Hematopoietic multipotent progenitor cell treated with erythropoietin and hydrocortisone succinate and interleukin-3 and kit ligand, for 15 days (in vitro differentiated cells): Measurements from ENCODE around the gene SYT6.

ENCODE experiments used
- DNase-seq: peaks from one replicate; pipeline ENCODE4 v3.0.0-alpha.2; 2015; ENCODE audit warnings: low spot score

Gene SYT6

GRCh38 chr1:114092186-114093062 is 61.2 kb downstream of the SYT6 start:
- no peak for DNase-seq

GRCh38 chr1:114091711-114092110 is 62.0 kb downstream of the SYT6 start:
- DNase-seq: no peak

GRCh38 chr1:114090738-114091505 is 62.7 kb downstream of the SYT6 start:
- DNase-seq: no peak

- DNase-seq: no peak
Observed at GRCh38 chr1:114089502-114090138, 64.0 kb downstream of the SYT6 start.

- DNase-seq: no peak
Observed at GRCh38 chr1:114088392-114089299, 65.0 kb downstream of the SYT6 start.

DNA sequence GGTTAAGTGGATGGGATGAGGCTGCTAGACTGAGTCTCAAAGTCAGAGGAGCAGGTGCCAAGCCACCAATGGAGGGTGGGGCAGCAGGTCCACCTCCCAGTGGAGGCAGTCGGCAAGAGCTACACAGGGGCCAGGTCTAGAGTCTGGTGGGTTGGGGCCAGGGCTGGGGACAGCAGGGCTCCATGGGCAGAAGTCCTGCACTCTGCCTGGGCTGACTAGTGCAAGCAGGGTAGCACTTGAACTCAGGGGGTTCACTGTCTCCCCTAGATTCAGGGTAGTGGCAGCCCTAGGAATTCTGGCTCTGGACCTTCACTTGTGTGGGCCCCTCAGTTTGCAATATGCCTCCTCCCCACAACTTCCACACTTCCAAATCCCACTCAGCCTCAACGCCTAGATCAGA is 66.2 kb downstream of the SYT6 start:
- no peak for DNase-seq

- no peak for DNase-seq
Observed at GRCh38 chr1:114086601-114087368, 66.9 kb downstream of the SYT6 start.

DNA sequence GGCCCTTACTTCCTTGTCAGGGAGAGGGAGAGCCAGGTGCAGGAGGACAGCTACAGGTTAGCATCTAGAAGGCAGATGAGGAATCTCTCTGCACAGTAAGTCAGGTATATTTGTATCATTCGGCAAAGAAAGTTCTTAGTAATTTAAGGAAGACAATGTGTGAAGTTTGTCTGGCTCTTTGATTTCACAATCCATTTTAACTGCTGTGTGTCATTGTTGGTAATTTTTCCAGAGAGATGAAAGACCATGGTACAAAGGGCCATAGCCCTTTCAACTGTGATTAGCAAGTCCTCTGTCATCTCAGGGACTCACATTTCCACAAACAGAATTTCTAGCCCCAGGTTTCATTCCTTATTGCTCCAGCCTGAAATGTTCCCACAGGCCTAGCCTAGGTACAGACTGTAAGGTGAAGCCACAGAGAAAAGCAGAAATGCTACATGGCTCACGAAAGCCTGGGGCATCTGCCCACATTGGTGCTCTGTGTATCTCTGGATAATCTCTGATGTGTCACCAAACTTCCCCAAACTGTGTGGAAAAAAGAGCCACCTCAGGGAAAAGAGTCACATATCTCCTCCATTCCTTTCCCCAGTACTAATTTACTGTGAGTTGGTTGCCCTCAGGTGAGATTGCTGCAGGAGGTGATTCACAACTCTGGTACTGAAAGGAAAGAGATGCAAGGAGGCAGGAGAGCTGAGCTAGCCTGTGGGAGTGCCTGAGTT is 70.6 kb downstream of the SYT6 start:
- DNase-seq: no peak

DNA sequence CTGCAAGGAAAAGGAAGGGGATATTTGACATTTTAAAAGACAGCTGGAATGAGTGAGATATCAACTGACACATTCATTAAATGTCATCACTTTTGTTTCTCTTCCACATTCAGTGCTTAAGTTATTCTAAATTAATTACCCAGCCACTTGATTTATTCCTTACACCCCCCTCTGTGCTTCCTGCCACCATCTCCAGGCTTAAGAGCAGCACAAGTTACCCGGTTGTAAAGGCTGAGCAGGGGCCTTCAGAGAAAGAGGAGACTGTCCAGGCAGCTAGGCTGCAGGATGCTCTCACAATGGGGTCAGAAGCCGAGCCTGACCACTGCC is 71.4 kb downstream of the SYT6 start:
- no peak for DNase-seq

GRCh38 chr1:114081437-114082303 is 72.0 kb downstream of the SYT6 start:
- no peak for DNase-seq

GRCh38 chr1:114080511-114081436 is 72.9 kb downstream of the SYT6 start:
- DNase-seq: peak; percentile 50

DNA sequence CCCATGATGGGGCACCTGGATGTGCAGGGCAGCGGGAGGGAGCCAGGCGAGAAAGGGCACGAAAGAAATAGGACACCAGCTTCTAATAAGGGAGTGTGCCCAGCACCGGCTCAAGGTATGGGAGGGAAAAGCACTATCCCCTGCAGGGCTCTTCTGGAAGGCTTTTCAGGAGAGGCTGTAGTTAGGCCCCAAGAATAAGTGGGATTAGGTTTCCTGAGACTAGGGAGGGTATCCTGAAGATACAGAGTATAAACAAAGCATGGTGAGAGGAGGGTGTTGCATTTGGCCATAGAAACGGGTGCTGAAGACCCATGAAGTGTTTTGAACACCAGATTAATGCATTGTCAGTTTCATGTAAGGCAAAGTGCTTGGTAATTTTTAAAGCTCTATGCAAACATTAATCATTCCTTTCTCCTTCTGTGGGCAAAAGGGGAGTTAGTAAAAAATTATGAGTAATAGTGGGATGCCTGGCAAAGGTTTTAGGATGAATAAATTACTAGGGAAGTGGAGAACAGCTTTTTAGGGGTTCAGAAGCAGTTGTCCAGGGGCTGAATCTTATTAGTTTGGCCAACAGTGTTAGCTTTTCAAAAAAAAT is 74.0 kb downstream of the SYT6 start:
- no peak for DNase-seq

GRCh38 chr1:114078116-114078515 is 75.6 kb downstream of the SYT6 start:
- peak; percentile 71 for DNase-seq

GRCh38 chr1:114077188-114077587 is 76.5 kb downstream of the SYT6 start:
- DNase-seq: no peak

DNA sequence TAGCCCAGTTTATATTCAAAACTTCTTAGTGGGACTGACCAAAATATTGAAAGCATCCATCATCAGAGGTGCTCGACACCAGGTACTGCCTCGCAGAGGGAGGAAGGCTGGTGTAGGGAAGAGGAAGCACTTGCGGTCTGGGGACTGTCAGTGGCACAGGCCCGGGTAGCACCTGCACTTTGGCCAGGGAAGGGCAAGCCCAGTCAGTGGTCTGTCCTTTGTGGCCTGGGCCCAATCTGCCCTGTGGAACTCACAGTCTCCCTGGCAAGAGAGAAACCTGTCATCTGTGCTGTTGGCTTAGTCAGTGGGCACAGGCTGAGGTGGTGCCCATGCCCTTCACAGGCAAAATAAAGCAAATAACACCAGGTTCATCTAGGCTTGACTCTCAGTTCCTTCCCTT is 77.4 kb downstream of the SYT6 start:
- no peak for DNase-seq

DNA sequence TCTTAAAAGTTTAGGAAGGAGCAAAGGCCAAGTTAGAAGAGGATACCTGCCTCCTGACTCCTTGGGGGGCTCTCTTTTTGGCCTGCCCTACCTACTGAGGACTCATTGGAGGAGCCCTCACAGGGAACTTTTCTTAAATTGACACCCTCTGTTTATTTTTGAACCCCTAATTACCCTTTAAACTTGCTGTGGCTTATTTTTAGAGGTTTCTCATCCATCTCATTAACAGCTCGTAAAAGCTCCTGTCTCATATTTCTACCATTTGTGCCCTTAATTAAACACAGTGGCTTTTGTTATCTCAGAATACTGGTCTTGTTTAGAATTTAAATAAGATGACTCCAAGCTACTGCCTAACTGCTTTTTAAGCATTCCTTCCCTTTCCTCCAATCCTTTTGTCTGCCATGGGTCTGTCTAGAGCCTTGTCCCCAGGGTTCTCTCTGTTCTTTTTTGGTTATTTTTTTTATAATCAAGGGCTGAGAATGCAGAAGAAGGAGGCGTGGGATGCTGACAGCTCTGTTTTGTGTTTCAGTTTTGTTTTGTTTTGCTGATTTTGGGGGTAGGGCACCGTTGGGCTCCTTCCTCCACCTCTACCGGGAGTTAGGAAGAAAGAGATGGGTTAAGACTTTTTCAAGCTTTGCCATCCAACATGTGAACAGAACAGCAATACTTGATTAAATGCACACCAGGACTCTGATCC is 78.0 kb downstream of the SYT6 start:
- no peak for DNase-seq

DNA sequence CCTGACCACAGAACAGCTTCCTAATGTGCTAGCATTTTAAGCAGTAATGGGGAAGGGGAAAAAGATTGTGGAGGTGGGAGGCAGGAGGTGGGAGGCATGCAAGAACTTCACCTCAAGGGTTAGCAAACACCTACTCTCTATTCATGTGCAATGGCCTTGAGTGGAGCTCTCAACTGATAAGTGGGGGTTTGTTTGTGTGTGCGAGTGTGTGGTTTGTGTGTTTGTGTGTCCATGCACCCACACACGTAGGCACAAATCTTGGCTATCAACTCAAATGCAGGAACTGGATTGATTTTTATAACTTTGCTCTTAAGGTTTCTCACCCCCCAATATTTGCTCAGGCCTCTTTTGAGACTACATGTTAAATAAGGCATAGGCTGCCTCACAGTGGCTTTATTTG is 78.6 kb downstream of the SYT6 start:
- DNase-seq: no peak
